Measurements from ENCODE around the gene OR14A16.

DNA sequence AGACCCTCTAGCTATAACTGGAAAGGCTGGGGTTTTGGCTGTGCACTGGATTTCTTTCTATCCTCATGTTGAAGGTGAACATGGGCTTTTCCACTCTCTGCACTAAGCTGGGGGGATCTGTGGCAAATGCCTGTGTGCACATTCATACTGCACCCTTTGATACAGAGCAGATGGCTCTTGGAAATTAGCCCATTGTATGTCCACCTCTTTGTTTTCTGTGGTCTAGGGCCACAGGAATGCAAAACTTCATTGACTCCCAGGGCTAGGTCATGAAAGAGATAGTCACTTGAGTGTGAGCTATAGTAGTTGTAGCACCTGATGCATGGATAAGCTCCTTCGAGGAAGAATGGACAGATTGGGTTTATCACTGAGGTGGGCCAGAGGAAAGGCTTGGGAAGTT lies 5.7 kb upstream of the OR14A16 start:
- TF ChIP-seq, protein P1, sequence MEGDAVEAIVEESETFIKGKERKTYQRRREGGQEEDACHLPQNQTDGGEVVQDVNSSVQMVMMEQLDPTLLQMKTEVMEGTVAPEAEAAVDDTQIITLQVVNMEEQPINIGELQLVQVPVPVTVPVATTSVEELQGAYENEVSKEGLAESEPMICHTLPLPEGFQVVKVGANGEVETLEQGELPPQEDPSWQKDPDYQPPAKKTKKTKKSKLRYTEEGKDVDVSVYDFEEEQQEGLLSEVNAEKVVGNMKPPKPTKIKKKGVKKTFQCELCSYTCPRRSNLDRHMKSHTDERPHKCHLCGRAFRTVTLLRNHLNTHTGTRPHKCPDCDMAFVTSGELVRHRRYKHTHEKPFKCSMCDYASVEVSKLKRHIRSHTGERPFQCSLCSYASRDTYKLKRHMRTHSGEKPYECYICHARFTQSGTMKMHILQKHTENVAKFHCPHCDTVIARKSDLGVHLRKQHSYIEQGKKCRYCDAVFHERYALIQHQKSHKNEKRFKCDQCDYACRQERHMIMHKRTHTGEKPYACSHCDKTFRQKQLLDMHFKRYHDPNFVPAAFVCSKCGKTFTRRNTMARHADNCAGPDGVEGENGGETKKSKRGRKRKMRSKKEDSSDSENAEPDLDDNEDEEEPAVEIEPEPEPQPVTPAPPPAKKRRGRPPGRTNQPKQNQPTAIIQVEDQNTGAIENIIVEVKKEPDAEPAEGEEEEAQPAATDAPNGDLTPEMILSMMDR (IDR thresholded peaks at IDR 0.05; ENCODE audit: insufficient read depth, low read length) = no peak
- no peak for TF ChIP-seq POLR2AphosphoS5 (IDR thresholded peaks at IDR 0.05; ENCODE audit: low read depth)
- TF ChIP-seq, protein P2, sequence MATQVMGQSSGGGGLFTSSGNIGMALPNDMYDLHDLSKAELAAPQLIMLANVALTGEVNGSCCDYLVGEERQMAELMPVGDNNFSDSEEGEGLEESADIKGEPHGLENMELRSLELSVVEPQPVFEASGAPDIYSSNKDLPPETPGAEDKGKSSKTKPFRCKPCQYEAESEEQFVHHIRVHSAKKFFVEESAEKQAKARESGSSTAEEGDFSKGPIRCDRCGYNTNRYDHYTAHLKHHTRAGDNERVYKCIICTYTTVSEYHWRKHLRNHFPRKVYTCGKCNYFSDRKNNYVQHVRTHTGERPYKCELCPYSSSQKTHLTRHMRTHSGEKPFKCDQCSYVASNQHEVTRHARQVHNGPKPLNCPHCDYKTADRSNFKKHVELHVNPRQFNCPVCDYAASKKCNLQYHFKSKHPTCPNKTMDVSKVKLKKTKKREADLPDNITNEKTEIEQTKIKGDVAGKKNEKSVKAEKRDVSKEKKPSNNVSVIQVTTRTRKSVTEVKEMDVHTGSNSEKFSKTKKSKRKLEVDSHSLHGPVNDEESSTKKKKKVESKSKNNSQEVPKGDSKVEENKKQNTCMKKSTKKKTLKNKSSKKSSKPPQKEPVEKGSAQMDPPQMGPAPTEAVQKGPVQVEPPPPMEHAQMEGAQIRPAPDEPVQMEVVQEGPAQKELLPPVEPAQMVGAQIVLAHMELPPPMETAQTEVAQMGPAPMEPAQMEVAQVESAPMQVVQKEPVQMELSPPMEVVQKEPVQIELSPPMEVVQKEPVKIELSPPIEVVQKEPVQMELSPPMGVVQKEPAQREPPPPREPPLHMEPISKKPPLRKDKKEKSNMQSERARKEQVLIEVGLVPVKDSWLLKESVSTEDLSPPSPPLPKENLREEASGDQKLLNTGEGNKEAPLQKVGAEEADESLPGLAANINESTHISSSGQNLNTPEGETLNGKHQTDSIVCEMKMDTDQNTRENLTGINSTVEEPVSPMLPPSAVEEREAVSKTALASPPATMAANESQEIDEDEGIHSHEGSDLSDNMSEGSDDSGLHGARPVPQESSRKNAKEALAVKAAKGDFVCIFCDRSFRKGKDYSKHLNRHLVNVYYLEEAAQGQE (IDR thresholded peaks at IDR 0.05; ENCODE audit: insufficient replicate concordance, low read depth) = no peak
